RCC 7860 (cell line): ENCODE results near the gene ARFGAP2.

ENCODE experiments used
- DNase-seq: peaks from one replicate; pipeline ENCODE4 v3.0.0-alpha.2; 2015; ENCODE audit warnings: low spot score
- FAIRE-seq: peaks from 2 replicates; lab custom pipeline; 2012; peaks lifted over from hg19 to GRCh38; lab: Jason Lieb, UNC

Gene ARFGAP2

DNA sequence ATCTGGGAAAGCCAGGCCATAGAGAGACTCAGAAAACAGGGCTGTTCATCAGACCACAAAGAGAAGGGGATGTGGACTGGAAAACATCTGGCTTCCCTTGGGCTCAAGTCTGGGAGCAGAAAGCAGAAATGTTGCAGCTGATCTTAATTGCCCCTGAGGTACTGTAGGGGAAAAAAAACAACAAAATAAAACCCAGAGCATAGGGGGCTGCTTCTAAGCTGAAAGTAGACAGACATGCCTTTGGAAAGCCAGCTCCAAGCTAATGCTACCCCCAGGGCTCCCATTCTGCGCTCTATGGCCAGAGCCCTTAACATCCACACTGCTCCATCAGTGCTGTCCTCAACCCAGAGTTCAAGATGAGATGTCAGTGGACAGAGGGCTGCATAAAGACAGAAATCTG, 11.6 kb upstream of the ARFGAP2 start:
- DNase-seq (no peak), FAIRE-seq (no peak)

DNA sequence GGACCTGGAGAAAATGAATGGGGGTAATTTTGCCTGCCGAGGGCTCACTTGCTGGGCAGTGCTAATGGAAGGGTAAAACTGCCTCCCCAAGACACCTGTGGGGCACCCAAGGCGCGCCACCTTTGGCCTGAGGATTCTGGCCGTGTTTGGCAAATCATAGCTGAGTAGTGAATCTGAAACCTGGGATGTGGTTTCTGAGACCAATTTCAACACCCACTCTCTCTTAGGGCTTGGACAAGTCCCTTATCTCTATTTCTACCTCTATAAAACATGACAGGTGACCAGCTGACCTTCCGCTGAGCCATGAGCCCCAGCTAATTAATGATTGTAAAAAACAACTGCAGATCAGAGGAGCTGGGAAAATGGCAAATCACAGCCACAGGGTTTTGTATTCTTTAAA, 11.0 kb upstream of the ARFGAP2 start:
- FAIRE-seq: no peak

DNA sequence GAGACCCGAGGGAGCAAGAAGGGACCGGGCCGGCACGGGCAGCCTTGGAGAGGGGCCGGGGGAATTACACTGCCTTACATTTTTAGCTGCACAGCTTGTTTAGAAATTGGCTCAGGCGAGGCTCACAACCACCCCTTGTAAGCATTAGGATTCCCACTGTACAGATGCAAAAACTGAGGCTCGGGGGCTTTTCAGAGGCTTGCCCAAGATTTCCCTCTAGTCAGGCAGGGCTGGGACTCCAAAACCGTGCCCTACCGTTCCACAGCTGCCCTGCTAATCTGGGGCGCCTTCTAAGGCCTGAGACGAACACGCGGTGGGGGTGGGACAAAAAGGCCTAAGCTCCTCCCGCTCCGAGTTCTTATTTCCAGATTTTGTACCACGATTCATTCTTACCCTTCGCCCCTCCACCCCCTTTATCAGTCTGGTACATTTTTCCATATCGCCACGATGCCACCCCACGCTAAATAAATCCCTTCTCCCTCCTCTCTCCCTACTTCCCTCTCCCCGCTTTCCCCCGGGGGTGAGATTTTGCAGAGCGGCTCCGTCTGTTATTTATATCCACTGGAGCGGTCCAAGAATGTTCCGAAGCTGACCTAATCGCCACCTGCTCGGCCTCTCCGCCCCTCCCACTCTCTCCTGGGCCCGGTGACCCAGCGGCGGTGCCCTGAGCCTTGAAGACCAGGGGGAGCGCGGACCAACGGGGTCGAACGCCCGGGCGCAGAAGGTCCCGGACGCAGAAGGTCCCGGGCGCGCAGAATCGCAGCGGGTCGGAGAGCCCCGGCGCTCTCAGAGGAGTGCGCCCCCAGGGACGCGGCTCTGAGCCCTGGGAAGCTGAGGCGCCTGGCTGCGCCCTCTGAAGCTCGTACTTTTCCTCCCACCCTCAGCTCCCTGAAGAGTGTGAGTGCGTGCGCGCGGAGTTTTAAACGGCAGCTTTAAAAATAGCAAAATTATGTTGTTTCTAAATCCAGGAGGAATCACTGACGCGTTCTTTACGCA, 10.3 kb upstream of the ARFGAP2 start:
- no peak for FAIRE-seq
- DNase-seq: no peak

More for the DNA sequence above, 11.0 kb upstream of the ARFGAP2 start:
- DNase-seq: no peak

DNA sequence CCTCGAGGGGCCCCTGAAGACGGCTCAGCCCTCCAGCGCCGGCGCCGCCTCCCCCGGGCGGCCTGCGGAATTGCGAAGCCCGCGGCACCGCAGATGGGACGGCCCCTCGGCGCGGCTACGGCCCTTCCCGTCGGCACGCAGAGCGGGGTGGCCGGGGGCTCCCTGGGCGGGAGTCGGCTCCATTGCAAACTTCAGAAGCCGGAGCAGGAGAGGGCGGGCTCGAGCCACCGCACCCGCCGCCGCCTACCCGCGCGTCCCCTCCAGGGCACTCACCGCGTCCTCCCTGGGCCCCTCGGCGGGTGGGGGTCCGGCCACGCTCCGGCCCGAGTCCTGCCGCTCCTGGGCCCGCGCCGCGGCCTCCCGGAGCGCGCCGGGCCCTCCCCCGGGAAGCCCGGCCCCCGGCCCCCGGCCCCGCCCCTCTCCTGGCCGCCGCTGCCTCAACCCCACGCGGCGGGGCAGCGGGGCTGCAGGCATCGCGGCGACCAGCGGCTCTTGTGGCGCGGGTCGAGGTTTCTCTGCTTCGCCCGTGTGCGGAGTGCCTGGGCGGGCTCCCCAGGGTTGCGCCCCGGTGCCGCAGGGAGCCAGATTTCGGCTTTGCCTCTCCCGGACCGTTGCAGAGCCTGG, 9.5 kb upstream of the ARFGAP2 start, which contains the start of gene PACSIN3:
Gene PACSIN3 (minus strand): TSS at position 359 of the 624 bp plus-strand sequence. CDS start 3,707 bp downstream, outside the sequence.
- no peak for FAIRE-seq

DNA sequence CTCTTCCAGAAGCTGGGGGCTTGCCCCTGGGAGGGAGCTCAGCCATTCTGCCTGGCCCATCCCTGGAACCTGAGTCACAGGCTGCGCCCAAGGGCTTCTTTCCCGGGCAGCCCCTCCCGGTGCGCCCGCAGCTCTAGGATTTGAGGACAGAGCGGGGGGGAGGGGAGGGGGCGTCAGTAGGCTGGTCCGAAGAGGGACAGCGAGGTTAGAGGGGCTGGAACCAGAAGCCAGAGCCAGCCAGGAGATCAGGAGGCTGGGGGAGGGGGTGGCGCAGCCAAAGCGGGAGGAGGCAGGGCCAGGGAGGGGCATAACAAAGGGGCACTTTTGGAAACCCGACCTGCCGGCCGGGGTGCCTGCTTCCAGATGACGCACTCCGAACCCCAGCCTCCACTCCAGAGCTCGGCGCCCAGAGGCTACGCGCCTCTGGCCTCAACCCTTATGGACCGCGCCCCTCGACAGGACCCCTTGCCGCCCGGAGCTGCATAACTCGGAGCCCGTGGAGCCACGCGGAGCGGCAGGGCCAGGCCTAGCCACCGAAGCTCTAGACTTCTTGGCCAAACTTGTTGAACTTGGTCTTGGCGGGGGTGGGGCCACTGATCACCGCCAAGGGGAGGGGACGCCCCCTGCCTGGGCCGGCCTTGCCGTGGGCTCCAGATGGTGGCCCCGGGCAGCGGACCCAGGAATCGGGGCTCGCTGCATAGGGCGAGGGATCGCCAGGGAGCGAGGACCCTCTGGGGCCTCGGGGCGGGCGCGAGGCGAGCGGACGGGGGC, 8.8 kb upstream of the ARFGAP2 start:
- DNase-seq: no peak
- FAIRE-seq: no peak

More for the DNA sequence above, 9.5 kb upstream of the ARFGAP2 start, which contains the start of gene PACSIN3:
- no peak for DNase-seq

DNA sequence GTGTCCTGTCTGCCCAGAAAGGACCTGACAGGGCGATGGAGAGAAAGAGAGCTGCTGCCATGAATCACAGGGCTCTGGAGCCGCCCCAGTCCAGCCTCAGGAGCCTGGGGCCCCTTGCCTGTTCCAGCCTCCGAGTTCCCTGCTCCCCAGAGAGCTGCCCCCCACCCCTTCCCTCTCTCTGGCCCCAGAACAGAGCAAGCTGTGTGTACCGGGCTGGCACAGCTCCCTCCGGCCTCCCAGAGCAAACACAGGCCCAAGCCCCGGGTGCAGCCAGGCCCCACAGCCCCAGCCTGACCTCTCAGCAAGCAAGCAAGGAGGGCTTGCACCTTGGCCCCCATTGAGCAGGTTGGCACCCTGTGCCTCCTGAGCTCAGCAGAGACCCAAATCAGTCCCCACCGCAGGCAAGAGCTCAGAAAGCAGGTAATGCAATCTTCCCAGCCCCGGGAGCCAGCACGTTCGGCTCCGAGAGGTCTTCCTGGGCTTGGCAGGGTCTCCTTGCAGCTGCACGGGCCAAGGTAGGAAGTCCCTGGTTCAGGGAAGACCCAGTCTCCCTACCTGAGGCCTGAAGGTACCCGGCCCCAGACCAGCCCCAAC, 8.1 kb upstream of the ARFGAP2 start:
- DNase-seq (no peak), FAIRE-seq (no peak)

DNA sequence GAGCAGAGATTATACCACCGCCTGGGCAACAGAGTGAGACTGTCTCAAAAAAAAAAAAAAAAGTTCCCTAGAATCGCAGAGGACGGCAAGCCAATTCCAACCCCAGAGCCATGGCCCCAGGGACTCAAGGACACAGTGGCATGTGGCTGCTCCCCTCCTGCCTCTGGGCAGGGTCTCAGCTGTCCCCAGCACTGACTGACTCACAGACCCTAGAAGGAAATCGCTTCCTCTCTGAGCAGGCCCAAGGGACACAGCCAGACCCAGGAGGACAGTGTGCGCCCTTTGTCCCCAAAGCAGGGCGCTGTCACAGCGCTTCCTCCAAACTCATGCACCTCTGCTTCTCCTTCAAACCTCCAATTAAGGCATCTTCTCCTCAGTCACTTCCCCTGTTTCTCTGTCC, 7.3 kb upstream of the ARFGAP2 start:
- FAIRE-seq: no peak

DNA sequence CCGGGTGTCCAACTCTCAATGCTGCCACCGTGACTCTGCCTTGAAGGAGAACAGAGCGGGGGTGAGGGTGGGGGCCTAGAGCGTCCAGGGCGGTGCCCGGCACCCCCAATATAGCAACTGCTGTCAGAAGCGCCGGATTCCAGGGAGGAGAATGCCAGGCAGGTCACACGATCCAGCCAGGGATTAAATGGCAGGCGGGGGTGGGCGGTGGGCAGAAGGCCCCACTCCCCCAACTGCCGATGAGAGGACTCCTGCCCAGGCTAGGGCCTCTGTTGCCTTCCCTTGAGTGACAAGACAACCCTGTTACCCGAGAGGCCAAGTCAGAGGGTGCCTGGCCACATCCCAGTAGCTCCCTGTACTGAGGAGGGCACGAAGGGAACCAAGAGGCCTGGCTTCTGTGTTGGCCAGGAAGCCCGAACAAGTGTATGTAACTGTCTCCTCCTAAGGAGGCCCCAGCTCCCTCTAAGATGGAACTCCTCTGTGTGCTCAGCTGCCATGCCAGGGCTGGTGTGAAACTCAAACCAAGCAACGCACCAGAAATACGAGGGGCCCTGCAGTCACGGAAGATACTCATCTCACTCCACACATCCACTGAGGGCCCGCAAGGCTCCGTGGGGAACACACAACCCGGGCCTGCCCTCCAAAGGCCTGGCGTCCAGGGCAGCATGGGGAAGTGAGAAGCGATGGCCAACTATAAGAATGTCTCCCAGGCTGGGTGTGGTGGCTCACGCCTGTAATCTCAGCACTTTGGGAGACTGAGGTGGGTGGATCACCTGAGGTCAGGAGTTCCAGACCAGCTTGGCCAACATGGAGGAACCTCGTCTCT, 6.6 kb upstream of the ARFGAP2 start:
- no peak for FAIRE-seq
- no peak for DNase-seq

More for the DNA sequence above, 7.3 kb upstream of the ARFGAP2 start:
- no peak for DNase-seq

DNA sequence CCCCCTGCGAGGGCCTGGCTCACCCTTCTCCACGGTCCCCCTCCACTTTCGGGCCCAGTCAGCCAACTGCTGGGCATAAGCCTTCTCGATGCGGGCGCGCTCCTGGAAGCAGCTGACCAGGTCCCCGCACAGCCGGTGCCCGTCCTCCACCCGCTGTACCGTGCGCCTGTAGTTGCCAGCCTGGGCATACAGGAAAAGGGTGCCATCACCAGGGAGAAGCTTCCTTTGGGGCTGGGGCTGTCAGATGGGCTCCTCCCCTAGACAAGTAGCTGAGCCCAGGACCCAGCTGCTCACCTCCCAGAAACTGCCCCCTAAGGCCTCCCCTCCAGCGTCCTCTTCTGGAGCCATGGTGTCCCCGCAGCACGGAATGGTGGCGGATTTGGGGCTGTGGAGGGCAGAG, 5.7 kb upstream of the ARFGAP2 start:
- DNase-seq (no peak), FAIRE-seq (no peak)

DNA sequence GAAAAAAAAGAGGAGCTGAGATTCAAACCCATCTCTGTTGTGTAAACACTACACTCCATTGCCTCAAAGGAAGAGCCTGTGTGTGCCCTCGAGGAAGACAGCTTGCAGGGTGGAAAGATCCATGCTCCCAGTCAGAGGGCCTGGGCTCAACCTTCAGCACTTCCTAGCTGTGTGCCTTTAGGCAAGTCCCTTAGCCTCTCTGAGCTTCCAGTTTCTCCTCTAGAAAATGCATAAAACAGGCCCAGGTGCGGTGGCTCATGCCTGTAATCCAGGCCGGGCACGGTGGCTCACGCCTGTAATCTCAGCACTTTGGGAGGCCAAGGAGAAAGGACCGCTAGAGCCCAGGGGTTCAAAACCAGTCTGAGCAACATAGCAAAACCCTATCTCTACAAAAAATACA, 4.6 kb upstream of the ARFGAP2 start:
- DNase-seq: no peak
- no peak for FAIRE-seq

DNA sequence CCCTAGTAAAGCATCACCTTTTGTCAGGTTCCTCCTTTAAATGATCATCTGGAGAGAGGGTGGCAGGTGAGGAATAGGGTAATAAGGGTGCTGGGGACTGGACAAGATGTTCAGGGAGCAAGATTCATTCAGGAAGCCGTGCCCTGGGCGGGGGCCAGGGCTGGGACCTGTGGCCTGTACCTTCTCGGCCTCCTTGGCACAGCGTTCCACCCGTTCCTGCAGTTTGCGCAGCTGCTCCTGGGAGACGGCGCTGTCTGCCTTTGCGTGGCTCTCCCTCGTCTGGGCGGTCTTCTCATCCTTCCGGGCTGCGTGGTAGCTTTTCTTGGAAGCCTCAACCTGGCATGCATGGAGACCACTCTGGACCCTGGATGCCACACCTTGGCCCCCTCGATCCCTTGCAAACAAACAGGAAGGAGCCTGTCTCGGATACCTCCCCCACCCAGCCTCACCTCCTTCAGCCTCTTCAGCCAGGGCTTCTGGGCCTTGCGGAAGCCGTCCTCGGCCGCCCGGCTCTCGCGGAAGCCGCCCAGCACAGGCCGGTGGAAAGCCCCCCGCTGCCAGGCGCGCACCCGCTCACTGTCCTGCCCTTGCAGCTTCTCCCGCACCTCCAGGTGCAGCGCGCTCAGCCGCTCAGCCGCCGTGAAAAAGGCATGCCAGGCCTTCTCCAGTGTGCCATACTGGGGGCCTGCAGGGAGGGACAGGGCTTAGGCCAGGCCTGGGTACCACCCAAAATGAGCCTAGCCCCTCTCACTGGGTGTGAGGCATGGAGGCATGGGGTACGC, 3.5 kb upstream of the ARFGAP2 start:
- no peak for FAIRE-seq
- no peak for DNase-seq

DNA sequence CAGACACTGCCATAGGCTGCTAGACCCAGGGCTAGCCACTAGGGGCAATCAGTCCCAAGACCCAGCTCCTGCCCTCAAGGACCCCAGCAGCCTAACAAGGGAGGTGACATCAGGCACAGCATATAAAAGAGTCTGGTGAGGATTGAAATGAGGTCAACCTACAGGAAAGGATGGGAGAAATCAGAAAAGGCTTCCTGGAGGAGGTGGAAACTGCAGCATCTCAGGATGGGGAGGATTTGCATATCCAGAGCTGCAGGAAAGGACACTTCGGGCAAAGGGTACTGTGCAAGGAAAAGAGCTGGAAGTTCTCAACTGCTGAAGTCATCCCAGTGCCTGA, 2.9 kb upstream of the ARFGAP2 start:
- FAIRE-seq: no peak

DNA sequence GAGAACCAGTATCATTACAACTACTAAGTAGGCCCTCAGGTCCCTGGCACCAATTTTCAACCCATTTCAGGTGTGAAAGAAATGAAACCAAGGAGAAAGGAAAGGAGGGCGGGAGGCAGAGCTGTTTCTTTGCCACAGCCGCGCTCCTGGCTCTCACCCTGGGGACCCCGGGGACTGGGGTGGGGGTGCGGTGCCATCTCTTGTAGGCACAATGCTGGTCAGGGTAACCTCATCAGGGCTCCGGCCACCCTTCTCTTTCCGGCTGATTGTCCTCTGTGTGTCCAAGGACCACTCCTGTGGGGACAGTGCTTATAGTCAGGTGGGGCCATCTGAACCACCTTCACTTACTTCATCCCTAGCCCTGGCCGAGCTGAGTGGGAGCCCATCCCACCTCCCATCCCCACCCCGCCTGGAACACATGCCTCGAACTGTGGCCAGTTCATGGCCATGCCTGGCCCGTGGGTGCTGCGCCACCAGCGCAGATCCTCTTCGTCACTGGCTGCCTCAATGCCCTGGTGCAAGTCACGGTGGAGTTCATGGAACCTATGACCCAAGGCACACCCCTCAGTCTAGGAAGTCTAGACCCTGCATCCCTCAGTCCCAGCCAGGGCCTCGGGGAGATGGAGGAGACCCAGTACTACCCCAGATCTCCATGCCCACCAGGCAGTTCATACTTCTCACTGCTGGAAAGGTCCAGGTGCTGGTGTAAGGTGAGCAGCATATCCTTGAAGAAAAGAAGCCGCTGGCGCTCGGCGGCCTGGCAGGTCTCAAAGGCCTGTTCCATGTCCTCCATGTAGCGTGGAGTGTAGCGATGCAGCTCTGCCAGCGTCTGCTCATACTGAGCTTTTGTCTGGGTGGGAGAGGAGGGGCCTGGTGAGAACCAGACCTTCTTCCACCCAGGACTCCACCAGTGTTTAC, 2.3 kb upstream of the ARFGAP2 start:
- DNase-seq: no peak
- no peak for FAIRE-seq

More for the DNA sequence above, 2.9 kb upstream of the ARFGAP2 start:
- peak; percentile 22 for DNase-seq

DNA sequence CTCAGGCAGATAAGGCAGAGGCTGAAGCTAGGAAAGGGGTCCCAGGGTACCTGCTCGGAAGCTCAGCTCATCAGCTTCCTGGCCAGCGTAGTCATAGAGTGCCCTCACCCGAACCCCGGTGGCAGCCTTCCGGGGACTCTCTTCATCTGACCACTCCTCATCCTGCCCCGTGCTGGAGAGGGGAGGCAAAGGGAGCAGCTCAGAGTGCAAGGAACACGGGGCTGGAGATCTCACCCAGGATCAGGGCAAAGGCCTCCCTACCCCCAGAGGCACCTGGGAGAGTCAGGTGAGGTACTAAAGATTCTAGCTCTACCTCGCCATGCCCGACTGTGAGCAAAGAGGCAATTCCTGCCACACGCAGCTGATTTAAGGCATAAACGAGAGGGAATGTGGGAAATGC, 1.6 kb upstream of the ARFGAP2 start:
- FAIRE-seq: no peak
- no peak for DNase-seq

DNA sequence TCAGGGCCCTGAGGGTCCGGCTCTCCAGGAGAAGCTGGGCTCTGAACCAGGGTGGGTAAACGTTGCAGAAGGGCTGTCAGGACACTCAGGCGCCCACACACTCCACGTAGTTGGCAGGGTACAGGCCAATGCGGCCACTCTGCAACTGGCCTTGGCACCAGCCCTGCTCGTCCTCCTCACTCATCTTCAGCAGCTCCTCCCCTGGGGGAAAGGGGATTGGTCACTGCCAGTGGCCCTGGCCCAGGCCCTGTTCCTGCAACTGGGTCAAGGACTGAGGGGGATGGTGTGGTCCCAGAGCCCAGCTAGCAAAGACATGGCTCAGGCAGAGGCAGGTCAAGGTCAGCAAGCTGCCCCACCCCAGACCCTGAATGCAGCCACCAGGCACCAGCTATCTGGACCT, 1.2 kb upstream of the ARFGAP2 start:
- DNase-seq (no peak), FAIRE-seq (no peak)

DNA sequence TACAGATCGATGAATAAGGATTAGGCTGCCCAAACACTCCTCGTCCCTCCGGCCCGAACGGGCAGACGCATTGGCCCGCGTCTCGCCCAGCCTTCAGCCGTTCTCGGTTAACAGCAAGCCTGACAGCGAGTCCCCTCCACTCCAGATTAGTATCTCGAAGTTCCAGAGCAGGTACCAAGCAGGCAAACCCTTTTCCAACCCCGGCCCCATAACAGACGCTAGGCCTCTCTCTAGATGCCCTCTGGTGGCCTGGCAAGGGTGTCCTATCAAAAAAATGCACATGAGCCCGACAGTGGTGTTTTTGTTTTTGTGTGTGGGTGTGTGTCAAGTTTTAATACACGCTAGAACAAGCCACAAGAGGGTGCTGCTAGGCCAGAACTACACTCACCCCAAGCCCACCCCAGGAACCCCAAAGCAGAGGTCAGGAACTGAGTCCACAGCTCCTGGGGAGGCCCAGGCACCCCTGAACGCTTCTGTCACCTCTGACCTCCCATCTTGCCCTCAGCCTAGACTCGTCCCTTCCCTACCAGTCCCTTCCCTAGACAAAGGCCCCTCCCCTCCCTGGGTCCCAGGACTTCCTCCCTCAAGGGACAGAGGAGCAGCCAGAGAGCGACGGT, 658 bp upstream of the ARFGAP2 start:
- DNase-seq (peak; percentile 57), FAIRE-seq (no peak)

DNA sequence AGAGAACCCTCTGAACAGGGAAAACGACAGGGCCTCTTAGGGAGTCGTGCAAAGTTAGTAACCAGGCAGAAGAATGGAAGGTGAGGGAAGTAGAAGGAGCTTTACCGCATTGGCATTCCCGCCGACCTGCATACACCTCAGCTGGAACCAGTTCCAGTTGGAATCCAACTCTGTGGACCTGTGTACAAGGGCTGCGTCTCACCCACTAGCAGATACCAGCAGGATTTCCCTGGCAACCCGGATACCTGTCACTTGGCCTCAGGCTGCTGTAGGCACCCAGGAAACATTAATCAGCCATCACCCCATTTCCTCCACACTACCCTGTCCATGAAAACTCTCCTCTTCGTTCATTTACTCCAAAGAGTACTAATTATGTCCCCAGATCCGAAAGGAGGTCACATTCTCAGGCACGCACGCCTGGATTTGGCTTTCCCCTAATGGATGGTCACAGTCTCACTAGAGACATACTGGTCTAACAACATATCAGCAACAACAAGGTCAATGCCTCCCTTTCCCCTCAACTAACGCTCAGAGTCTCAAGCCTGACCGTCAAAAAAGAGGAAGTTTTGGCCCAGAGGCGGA, 842 bp downstream of the ARFGAP2 start:
- DNase-seq (no peak), FAIRE-seq (no peak)
